Smooth muscle cell (in vitro differentiated cells): ENCODE results near the gene D2HGDH. TPM values are rescaled to one million over a fixed set of nuclear protein-coding genes. Genes with fewer than 3 reads are reported as not detected.

Experiments
- DNase-seq: peaks from one replicate; lab custom pipeline; 2025; ENCODE audit not compliant: unreplicated experiment; lab: John Stamatoyannopoulos, UW
- H2AFZ ChIP-seq: fragments of 200-600 bp; sonication (generic); 2 replicates; pipeline ENCODE4 v1.6.0; 2016; ENCODE audit warnings: antibody characterized with exemption, low read depth, mild to moderate bottlenecking
- H3F3A ChIP-seq: fragments of 200-600 bp; sonication (generic); 2 replicates; pipeline ENCODE4 v1.6.0; 2017; ENCODE audit warnings: antibody characterized with exemption, low read depth
- H3K27ac ChIP-seq: fragments of 200-600 bp; sonication (generic); 2 replicates; pipeline ENCODE4 v1.5.1; 2016; ENCODE audit warnings: low read depth, mild to moderate bottlenecking
- H3K27me3 ChIP-seq: fragments of 200-600 bp; sonication (generic); 2 replicates; pipeline ENCODE4 v1.6.1; 2016; ENCODE audit warnings: low read depth, mild to moderate bottlenecking
- H3K36me3 ChIP-seq: fragments of 200-600 bp; sonication (generic); 2 replicates; pipeline ENCODE4 v1.5.1; 2016; ENCODE audit warnings: low read depth
- H3K4me1 ChIP-seq: fragments of 200-600 bp; sonication (generic); 2 replicates; pipeline ENCODE4 v1.5.1; 2016; ENCODE audit warnings: low read depth
- H3K4me2 ChIP-seq: fragments of 200-600 bp; sonication (generic); 2 replicates; pipeline ENCODE4 v1.6.0; 2016; ENCODE audit warnings: mild to moderate bottlenecking
- H3K4me3 ChIP-seq: fragments of 200-600 bp; sonication (generic); 2 replicates; pipeline ENCODE4 v1.5.1; 2016; ENCODE audit warnings: mild to moderate bottlenecking
- H3K79me2 ChIP-seq: fragments of 200-600 bp; sonication (generic); 2 replicates; pipeline ENCODE4 v1.6.0; 2016; ENCODE audit warnings: low read depth, mild to moderate bottlenecking
- H3K9ac ChIP-seq: fragments of 200-600 bp; sonication (generic); 2 replicates; pipeline ENCODE4 v1.6.0; 2016; ENCODE audit warnings: low read depth
- H3K9me3 ChIP-seq: fragments of 200-600 bp; sonication (generic); replicated peaks from 2 replicates; pipeline ENCODE4 v1.5.1; 2016; ENCODE audit warnings: low read depth
- H4K20me1 ChIP-seq: fragments of 200-600 bp; sonication (generic); 2 replicates; pipeline ENCODE4 v1.6.0; 2016; ENCODE audit warnings: low read depth
- CTCF ChIP-seq: fragments of 200-600 bp; sonication (generic); IDR thresholded peaks from 2 replicates; pipeline ENCODE4 v1.5.1; 2017; ENCODE audit warnings: borderline replicate concordance, mild to moderate bottlenecking, antibody characterized with exemption; ENCODE audit not compliant: insufficient read depth, poor library complexity, severe bottlenecking
- WGBS: methylation state at CpG from one replicate; pipeline ENCODE4 v1.1.7; 2016; ENCODE audit warnings: low lambda C conversion rate; 5-methylcytosine and 5-hydroxymethylcytosine counted together
- polyA plus RNA-seq: library from polyadenylated mRNA; unstranded; fragments of >200 nt; fragmentation: Nextera tagmentation; extraction: Ambion mirVana; gene quantifications from 2 replicates; pipeline ENCODE4 v1.2.1, GENCODE V29; 2016
- total RNA-seq: library from RNA; depleted of rRNA; stranded (reverse); fragments of >200 nt; gene quantifications from 2 replicates; pipeline ENCODE4 v1.2.3, GENCODE V29; 2014

The D2HGDH gene
- total and polyA plus RNA-seq, 2 experiments from 2014 or later: 3.7 to 20.7 TPM

GRCh38 chr2:241814393-241814642 is 79.9 kb downstream of the D2HGDH start:
- no peaks in the 10 kb centered on the region for H3K4me1 ChIP-seq
- no peak overlapping the region for H3K27ac ChIP-seq
- no peaks in the 10 kb centered on the region for H3F3A ChIP-seq
- H3K36me3 ChIP-seq: no peaks in the 10 kb centered on the region
- H4K20me1 ChIP-seq: no peaks in the 10 kb centered on the region
- DNase-seq: no peak
- no peak overlapping the region for H3K4me2 ChIP-seq
- WGBS: 84% methylated on average over 17 of the region's 17 CpGs
- H2AFZ ChIP-seq: no peak overlapping the region
- H3K9me3 ChIP-seq: no peaks in the 10 kb centered on the region
- no peak for TF ChIP-seq CTCF
- H3K27me3 ChIP-seq: no peaks in the 10 kb centered on the region
- no peak overlapping the region for H3K4me3 ChIP-seq
- H3K9ac ChIP-seq: no peak overlapping the region
- H3K79me2 ChIP-seq: no peaks in the 10 kb centered on the region

GRCh38 chr2:241814643-241815476 is 80.4 kb downstream of the D2HGDH start:
- no peak for TF ChIP-seq CTCF
- no peak overlapping the region for H2AFZ ChIP-seq
- H3K36me3 ChIP-seq: no peaks in the 10 kb centered on the region
- H3K27ac ChIP-seq: no peak overlapping the region
- no peak overlapping the region for H3K9ac ChIP-seq
- no peaks in the 10 kb centered on the region for H3K9me3 ChIP-seq
- no peaks in the 10 kb centered on the region for H3F3A ChIP-seq
- no peaks in the 10 kb centered on the region for H3K79me2 ChIP-seq
- no peak overlapping the region for H3K4me3 ChIP-seq
- H3K4me2 ChIP-seq: no peak overlapping the region
- 90% methylated on average over 42 of the region's 52 CpGs for WGBS
- no peak for DNase-seq
- H4K20me1 ChIP-seq: no peaks in the 10 kb centered on the region
- no peaks in the 10 kb centered on the region for H3K4me1 ChIP-seq
- no peaks in the 10 kb centered on the region for H3K27me3 ChIP-seq

- Histone ChIP-seq H3K9ac (no peak overlapping the region), H3K27ac (no peak overlapping the region), H3F3A (no peaks in the 10 kb centered on the region), H3K36me3 (no peaks in the 10 kb centered on the region), H3K4me2 (no peak overlapping the region), H2AFZ (no peak overlapping the region), H3K27me3 (no peaks in the 10 kb centered on the region), H3K4me1 (no peaks in the 10 kb centered on the region), H3K4me3 (no peak overlapping the region), H3K9me3 (no peaks in the 10 kb centered on the region), H3K79me2 (no peaks in the 10 kb centered on the region), H4K20me1 (no peaks in the 10 kb centered on the region)
- WGBS: 92% methylated on average over 40 of the region's 48 CpGs
- DNase-seq: no peak
- no peak for TF ChIP-seq CTCF
These were observed 81.3 kb downstream of the D2HGDH start for GRCh38 chr2:241815477-241816430.
